ENCODE results near the gene JAKMIP2. TPM values are rescaled to one million over a fixed set of nuclear protein-coding genes. Genes with fewer than 3 reads are reported as not detected.
A peak's percentile ranks its signal among the peaks of the same experiment; 100 is the strongest.
"Not testable (repeated sequence)": the region's sequence is repeated elsewhere in the genome, so short reads cannot be mapped to it uniquely, and the experiment has no call there.

JAKMIP2 gene
- total RNA-seq = 14.6 TPM

DNA sequence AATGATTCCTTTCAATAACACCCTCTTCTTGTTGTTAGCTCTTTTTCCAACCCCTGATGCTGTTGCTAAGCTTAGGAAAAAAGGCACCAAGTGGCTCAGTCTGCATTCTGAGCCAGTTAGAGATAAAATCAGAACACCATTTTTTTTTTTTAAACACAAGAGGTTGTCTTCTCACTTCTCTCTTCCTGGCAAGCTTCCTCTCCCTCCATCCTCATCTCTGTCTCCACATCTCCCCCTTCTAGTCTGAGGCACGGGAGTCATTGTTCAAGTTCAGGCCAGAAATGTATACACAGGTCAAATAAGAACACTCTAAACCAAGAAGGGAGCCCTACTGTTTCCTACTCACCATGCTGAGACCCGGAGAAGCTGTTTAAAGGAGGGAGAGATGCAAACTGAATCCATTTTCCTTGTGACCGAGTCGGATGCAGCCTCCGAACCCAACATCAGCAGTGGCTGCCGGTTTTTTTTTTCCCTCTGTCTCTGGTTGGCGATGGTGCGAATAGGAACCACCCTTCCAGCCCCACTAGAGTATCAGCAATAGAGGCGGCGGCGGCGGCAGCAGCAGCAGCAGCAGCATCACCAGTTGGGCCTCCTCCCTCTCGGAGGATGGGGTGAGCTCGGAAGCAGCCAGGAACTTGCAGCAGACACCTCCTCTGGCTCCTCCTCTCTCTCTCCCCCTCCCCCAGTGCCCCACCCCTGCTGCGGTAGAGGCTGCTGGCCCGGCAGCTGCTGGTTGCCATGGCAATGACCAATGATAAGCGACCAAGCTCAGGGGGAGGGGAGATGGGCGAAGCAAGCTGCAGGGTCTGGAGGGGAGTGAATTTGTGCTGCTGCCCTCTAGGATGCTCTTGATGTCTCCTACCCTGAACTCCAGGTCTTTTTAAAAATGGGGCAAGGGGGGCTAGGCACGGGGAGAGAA, at the start of gene JAKMIP2:
Gene JAKMIP2, minus strand, starts transcription at position 619 of the 919 bp plus-strand sequence. CDS start 110,922 bp downstream, outside the sequence.
- intact Hi-C loops (cut with DNase I) = no loop called here
- peak; percentile 99 for ATAC-seq
- peak; percentile 87 for DNase-seq (ENCODE audit: low spot score)

DNA sequence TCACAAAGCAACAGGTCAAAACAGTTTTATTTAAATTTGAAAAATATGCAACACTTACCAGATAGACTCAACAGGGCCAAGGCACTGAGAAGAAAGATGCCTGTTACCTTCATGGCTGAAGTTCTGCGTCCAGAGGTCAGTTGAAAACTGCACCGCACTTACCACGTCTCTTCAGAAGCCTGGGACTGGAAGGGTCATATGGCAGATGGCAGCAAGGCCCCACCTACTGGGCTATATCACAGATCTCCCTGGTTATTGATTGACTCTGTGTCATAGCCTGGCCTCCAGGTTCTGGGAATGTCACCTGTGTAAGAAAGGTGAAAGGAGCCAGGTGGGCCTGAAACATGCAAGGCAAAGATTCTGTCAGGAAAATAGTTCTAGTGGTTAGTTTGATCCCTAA, 48.9 kb upstream of the JAKMIP2 start, which contains the start of gene SPINK1:
Gene SPINK1, minus strand, starts transcription at position 207 of the 400 bp plus-strand sequence. Its CDS starts 94 bp downstream, at position 113.
- ATAC-seq = no peak
- intact Hi-C loops (cut with DNase I) = no loop called here
- no peak for DNase-seq (ENCODE audit: low spot score)

DNA sequence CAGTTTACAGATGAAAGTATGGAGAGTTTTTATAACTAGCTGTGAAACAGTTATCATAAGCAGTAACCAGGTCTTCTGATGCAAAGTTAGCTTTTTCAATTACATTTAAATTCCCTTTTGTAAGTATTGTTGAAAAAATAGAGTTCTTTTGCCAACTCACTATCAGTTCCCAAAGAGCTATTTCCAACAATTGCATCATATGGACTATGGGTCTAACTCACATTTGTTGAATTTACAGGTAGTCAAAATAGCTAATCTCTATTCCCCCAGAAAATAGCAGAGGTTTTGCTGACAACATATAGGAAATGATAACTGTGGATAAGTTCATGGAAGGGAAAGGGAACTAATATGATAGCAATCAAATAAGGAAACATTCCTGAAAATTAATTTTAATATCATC, 47.5 kb upstream of the JAKMIP2 start:
- intact Hi-C loops (cut with DNase I) = no loop called here

DNA sequence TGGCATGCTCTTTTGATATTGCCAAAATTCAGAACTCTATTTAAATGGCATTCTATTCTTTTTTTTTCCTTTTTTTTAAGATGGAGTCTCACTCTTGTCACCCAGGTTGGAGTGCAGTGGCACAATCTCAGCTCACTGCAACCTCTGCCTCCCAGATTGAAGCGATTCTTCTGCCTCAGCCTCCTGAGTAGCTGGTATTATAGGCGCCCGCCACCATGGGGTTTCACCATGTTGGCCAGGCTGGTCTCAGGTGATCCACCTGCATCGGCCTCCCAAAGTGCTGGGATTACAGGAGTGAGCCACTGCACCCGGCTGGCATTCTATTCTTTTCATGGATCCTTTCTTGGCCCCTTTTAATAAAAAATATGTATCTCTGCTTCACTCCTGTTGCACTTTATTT, 44.5 kb upstream of the JAKMIP2 start:
- not testable (repeated sequence) for ATAC-seq; DNase-seq (ENCODE audit: low spot score)
- intact Hi-C loops (cut with DNase I) = loop anchor here (10.0 kb wide), 1 partner anchor 202 kb away; no protein-coding TSS in a partner anchor

More for the DNA sequence above, 47.5 kb upstream of the JAKMIP2 start:
- DNase-seq (ENCODE audit: low spot score) (no peak), ATAC-seq (no peak)

DNA sequence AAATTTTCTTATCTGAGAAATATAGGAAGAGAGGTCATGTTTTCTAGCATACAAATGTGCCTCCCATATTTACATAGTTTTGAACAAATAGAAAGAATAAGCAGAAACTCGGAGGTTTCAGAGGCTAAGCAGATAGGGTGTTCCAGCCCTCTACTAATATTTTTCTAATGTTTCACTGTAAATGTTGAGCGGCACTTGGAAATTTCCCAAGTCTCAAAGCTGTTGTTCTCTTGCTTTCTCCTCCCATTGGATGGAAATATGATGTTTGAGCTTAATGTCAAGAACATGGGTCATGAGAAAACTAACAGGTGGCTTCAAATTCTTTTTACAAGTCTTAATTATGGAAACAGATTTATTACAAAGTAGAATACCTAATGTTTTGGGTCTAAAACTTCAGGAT, 43.8 kb upstream of the JAKMIP2 start:
- no peak for DNase-seq (ENCODE audit: low spot score)
- intact Hi-C loops (cut with DNase I) = loop anchor here (10.0 kb wide), 1 partner anchor 202 kb away; no protein-coding TSS in a partner anchor
- ATAC-seq = no peak

DNA sequence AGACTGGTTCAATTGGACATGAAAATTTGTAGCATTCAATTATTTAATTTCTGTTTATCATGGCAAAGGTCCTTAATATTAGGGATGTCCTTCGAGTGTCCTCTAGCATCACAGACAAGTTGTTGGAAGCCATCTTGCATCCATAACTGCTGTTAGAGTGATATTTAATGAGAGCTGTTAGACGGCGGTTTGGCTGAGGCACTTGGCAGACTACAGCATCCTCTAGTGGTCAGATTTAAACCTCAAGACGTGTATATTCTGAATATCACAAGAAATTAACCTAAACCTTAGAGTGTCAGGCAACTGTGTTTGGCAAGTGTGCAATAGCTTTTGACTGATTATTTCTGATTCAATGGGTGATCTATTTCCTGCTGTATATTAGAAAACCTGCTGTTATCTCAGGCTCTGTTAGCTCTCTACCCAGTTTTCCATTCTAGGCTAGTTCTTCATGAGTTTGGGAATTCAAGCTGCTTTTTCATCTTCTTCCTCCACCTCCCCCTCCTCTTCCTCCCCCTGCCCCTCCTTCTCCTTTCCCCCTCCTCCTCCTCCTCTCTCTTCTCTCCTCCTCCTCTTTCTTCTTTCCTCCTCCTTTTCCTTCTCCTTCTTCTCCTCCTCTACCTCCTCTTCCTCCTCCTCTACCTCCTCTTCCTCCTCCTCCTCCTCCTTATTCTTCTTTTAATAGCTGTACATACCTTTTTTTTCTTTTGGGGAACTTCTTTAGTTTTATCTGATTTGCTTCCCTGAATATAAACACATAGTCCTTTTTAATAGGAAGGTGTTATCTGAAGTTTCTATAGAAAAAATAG, 40.4 kb upstream of the JAKMIP2 start:
- ATAC-seq = peak; percentile 91
- no peak for DNase-seq (ENCODE audit: low spot score)
- intact Hi-C loops (cut with DNase I) = loop anchor here (10.0 kb wide), 1 partner anchor 198 kb away; no protein-coding TSS in a partner anchor

DNA sequence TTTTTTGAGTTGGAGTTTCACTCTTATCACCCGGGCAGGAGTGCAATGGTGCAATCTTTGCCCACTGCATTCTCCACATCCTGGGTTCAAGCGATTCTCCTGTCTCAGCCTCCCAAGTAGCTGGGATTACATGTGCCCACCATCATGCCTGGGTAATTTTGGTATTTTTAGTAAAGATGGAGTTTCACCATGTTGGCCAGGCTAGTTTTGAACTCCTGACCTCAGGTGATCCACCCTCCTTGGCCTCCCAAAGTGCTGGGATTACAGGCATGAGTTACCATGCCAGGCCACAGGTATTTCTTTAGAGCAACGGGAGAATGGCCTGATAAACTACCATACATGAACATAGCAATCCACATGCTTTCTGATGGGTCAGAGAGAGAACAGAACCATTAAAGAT, 39.7 kb upstream of the JAKMIP2 start:
- ATAC-seq; DNase-seq (ENCODE audit: low spot score): not testable (repeated sequence)
- intact Hi-C loops (cut with DNase I) = loop anchor here (10.0 kb wide), 1 partner anchor 197 kb away; no protein-coding TSS in a partner anchor

DNA sequence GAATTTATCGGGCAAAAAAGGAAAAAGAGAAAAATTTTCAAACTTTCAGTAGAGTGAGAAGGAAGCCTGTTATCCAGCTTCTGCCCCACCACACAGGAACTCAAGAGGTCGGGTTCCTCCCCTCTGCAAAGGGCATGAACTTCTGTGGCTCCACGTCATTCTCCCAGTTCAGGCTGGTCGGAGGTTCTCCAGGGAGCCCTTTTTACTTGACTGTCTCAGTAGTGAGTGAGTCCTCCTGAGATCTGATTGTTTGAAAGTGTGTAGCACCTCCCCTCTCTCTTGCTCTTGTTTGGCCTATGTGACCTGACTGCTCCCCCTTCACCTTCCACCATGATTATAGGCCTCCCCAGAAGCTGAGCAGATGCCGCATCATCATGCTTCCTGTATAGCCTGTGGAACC, 39.2 kb upstream of the JAKMIP2 start:
- no peak for DNase-seq (ENCODE audit: low spot score)
- no peak for ATAC-seq
- intact Hi-C loops (cut with DNase I) = loop anchor here (10.0 kb wide), 1 partner anchor 197 kb away; no protein-coding TSS in a partner anchor

DNA sequence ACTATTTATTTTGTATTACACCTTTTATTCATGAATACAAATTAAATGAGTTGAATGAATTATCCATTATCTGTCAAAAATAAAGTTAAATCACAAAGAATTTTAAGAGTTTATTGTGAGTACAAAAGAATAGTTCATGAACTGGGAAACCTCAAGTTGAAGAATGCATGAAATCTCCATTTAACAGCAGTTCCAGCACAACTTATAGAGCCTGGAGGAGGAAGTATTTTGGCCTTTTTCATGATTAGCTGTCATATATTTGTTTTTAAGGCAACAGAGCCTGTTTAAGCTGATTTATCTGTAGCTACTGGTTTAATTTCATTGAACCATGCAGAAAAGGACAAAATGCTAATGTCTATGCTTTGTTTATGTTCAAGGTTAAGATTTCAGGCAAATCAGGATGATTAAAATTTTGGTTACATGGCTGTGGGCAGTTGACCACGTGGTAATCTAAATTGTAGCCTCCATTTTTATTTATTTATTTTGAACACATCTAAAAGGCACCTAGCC, 36.8 kb upstream of the JAKMIP2 start:
- DNase-seq (ENCODE audit: low spot score) (no peak), ATAC-seq (no peak)

DNA sequence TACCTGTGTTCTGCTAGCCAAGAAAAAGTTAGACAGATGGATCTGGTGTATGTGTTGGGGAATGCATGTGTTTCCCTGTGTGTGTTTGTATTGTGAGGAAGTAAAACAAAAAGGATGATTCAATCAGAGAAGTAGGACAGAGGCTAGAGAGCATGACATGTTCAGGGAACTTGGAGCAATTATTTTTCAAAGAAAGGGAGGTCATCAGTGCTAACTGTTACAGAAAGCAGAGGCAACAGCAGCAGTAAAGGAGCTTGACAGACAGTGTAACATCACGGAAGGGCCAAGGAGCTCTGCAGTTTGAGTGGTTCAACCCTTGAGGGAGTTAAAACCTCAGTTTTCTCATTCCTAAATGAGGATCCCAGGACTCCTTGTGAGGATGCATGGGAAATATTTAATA, 35.8 kb upstream of the JAKMIP2 start:
- intact Hi-C loops (cut with DNase I) = no loop called here
- ATAC-seq (peak; percentile 44), DNase-seq (ENCODE audit: low spot score) (no peak)

More for the DNA sequence above, 36.8 kb upstream of the JAKMIP2 start:
- intact Hi-C loops (cut with DNase I) = no loop called here

DNA sequence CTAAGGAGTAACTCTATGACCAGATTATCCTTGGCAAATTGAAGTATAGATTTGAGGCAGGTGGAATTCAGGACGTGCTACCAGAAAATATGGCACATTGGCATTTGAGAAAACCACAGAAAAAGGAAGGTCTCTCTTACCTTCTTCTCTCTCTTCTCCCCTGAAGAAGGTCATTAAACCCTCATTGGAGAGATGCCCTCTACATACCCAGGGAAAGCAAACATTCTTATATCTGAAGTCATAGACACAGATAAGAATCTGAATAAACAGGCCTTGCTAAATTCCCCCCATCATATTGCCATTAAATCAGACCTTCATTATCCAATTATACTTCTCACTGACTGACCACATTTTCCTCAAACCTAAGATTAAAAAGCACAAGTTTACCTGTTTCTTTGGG, 31.2 kb upstream of the JAKMIP2 start:
- intact Hi-C loops (cut with DNase I) = no loop called here
- DNase-seq (ENCODE audit: low spot score) (no peak), ATAC-seq (no peak)

DNA sequence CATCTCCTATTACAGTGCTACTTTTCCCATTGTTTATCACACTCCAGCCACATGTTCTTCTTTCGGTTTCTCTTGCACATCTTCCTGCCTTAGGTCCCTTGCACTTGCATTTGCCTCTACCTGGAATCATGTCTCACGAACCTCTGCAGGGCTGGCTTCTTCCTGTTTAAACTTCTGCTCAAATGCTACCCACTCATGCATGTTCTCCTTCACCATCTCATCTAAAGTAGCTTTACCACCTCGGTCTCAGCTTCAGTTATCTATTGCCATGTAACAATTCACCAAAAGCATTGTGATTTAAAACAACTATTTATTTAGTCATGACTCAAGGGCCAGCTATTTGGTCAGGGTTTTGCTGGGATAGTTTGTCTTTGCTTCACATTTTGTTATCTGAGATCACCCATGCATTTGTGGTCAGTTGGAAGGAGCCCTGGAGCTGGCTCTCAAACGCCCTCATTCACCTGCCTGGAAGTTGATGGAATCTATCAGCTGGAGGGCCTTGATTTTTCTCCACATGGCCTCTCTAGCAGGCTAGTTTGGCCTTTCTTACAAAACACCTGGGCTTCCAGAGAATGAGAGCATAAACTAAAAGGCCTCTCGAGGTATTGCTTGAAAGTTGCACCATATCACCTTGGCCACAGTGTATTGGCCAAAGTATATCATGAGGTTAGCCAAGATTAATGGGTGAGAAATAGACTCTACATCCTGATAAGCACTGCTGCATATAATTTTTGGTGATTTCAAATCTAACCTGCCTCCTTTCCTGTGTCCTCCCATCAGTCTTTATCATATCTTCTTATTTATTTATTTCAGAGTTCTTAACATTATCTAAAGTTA, 27.5 kb upstream of the JAKMIP2 start:
- intact Hi-C loops (cut with DNase I) = no loop called here
- DNase-seq (ENCODE audit: low spot score) (no peak), ATAC-seq (no peak)

DNA sequence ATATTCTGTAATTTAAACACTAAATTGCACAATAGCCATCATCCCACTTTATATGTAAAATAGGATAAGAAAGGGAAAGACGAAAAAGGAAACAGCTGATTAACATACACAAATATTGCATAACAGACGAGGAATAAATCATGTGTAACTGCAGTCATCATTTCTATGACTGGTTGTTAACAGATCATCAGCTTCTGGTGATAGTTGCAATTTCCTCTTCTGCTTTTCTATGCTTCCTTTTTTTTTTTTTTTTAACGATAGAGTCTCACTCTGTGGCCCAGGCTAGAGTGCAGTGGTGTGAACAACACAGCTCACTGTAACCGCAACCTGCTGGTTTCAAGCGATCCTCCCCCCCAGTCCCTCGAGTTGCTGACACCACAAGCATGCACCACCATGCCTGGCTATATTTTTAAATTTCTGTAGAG, 22.5 kb upstream of the JAKMIP2 start:
- intact Hi-C loops (cut with DNase I) = no loop called here
- ATAC-seq (peak; percentile 79), DNase-seq (ENCODE audit: low spot score) (no peak)

DNA sequence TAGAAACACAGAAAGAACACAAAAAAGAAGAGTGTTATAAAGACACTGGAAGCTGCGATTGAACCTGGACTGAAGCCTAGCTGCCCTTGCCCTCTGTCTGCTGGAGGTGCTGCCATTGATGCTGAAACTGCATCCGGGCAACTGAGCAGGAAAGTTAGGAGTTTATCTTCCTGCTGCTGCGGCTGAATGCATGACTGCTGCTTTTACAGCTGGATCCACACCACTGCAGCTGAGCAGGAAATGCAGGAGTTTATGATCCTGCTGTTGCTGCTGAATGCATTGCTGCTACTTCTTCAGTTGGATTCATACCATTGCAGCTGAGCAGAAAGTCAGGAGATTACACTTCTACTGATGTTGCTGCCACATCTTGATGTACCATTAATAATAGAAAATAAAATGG, 21.8 kb upstream of the JAKMIP2 start:
- DNase-seq (ENCODE audit: low spot score) (no peak), ATAC-seq (no peak)
- intact Hi-C loops (cut with DNase I) = no loop called here

DNA sequence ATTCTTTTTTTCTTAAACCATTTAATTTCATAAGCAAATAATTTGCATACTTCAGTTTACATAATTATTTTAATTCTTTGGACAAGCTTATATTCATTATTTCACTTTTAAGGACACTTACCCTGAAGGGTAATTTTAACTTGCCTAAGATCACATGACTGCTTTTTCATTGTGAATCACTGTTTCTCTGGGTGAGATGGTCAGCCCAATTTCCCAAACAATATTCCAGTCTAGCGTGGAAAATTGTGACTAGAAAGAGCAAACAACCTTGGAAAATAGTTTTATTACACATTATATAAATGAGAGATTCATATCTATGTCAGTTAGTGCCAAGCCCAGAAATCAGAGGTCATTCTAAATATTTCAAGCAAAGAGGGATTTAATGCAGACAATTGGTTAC, 21.4 kb upstream of the JAKMIP2 start:
- no peak for ATAC-seq
- intact Hi-C loops (cut with DNase I) = no loop called here
- DNase-seq (ENCODE audit: low spot score) = no peak

DNA sequence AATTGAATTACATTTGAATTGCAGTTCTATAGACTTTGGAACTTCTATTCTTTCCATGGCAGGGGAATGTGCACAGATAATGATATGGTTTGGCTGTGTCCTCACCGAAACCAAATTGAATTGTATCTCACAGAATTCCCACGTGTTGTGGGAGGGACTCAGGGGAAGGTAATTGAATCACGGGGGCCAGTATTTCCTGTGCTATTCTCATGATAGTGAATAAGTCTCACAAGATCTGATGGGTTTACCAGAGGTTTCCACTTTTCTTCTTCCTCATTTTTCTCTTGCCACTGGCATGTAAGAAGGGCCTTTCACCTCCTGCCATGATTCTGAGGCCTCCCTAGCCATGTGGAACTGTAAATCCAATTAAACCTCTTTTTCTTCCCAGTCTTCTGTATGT, 20.6 kb upstream of the JAKMIP2 start:
- ATAC-seq; DNase-seq (ENCODE audit: low spot score); intact Hi-C loops (cut with DNase I): not testable (repeated sequence)

DNA sequence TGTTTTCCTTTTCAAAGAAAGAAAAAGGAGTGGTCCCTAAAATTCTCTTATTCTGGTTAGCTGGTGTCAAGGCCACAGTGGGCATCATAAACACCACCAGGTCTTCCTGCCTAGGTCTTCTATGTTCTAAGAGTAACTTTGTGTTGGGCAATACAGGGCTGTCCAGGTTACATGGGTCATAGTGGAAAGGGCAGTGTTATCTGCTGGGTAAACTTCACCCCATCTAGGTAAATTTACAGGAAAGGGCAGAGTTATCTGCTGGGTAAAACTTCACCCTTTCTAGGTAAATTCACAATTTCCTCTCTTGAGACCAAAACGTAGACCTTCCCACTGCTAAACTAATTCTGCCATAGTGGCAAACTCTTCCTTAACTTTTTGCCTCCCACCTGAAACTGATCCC, 18.9 kb upstream of the JAKMIP2 start:
- DNase-seq (ENCODE audit: low spot score) = no peak
- intact Hi-C loops (cut with DNase I) = no loop called here
- no peak for ATAC-seq

DNA sequence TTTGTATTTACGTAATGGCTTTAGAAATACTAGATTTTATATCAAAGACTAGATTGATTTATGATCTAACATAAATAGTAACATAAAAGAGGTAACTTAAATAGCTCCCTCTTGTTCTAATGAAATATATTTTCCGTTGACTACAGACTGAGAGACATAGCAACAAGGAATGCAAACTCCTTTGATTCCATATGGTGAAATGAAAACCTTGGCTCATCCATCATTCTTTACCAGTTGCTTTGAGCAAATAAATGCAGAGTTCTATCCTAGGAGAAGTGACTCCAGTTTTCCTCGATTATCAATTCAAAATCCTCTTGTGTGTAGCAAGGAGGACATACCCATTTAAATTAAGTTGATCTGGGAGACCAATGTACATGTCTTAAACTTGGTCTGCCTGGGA, 18.0 kb upstream of the JAKMIP2 start:
- ATAC-seq (no peak), DNase-seq (ENCODE audit: low spot score) (no peak)
- intact Hi-C loops (cut with DNase I) = no loop called here

Data from sciatic nerve (tissue), 2 donors.